HCT116 (cell line): ENCODE results near the gene RPS27L. TPM values are rescaled to one million over a fixed set of nuclear protein-coding genes. Genes with fewer than 3 reads are reported as not detected.

Experiments
- total RNA-seq: library from RNA; stranded (reverse); gene quantifications from one replicate; pipeline ENCODE4 v1.2.1, GENCODE V29; 2021; ENCODE audit not compliant: unreplicated experiment

Gene RPS27L
- total RNA-seq, 1 experiment from 2014 or later: 139 TPM

Other genes with a start within 250 kb of the RPS27L start
- 22.5 TPM for gene TPM1, start 114.7 kb downstream of the RPS27L start, total RNA-seq
- 7.6 TPM for gene LACTB, start 35.6 kb downstream of the RPS27L start, total RNA-seq
- 19.4 TPM for gene RAB8B, start 32.1 kb upstream of the RPS27L start, total RNA-seq
- gene APH1B, start 120.1 kb upstream of the RPS27L start, total RNA-seq: 8.5 TPM
- 1.8 TPM for gene CA12, start 224.4 kb upstream of the RPS27L start, total RNA-seq